ENCODE results near the gene AATK.

The AATK gene

GRCh38 chr17:81140018-81140417 lies 26.0 kb downstream of the AATK start:
- no peak for DNase-seq

- no peak for DNase-seq
These were observed 26.6 kb downstream of the AATK start for GRCh38 chr17:81139428-81139827.

- no peak for DNase-seq
These were observed 27.5 kb downstream of the AATK start for GRCh38 chr17:81138500-81138899.

- DNase-seq, result no peak
These were observed 27.9 kb downstream of the AATK start for GRCh38 chr17:81138083-81138482.

- no peak for DNase-seq
These were observed 28.8 kb downstream of the AATK start for GRCh38 chr17:81137248-81137647.

- no peak for DNase-seq
These were observed 29.7 kb downstream of the AATK start for GRCh38 chr17:81136366-81136765.

- DNase-seq, result no peak
These were observed 30.3 kb downstream of the AATK start for GRCh38 chr17:81135505-81136278.

GRCh38 chr17:81134064-81134781 lies 31.8 kb downstream of the AATK start:
- no peak for DNase-seq

- DNase-seq, result no peak
These were observed 33.0 kb downstream of the AATK start for GRCh38 chr17:81132770-81133723.

- DNase-seq, result no peak
These were observed 33.9 kb downstream of the AATK start for GRCh38 chr17:81132197-81132540.

GRCh38 chr17:81131486-81132196 lies 34.4 kb downstream of the AATK start:
- no peak for DNase-seq

GRCh38 chr17:81130385-81131361 lies 35.3 kb downstream of the AATK start:
- DNase-seq, result no peak

- DNase-seq, result no peak
These were observed 36.2 kb downstream of the AATK start for GRCh38 chr17:81129711-81130367.

GRCh38 chr17:81129289-81129688 lies 36.7 kb downstream of the AATK start:
- DNase-seq, result no peak

GRCh38 chr17:81128774-81129173 lies 37.2 kb downstream of the AATK start:
- no peak for DNase-seq

- no peak for DNase-seq
These were observed 37.7 kb downstream of the AATK start for GRCh38 chr17:81128338-81128737.

- DNase-seq, result no peak
These were observed 38.4 kb downstream of the AATK start for GRCh38 chr17:81127526-81128177.

GRCh38 chr17:81127133-81127455 lies 38.9 kb downstream of the AATK start:
- DNase-seq, result no peak

- no peak for DNase-seq
These were observed 39.5 kb downstream of the AATK start for GRCh38 chr17:81126281-81127132.
